HEK293T (cell line): ENCODE measurements around the gene CD8B2.

ENCODE experiments used
- ARNT ChIP-seq: fragments of 450-650 bp; IDR thresholded peaks from 2 replicates; pipeline ENCODE4 v1.6.1; 2017; ENCODE audit warnings: mild to moderate bottlenecking
- BHLHE40 ChIP-seq: fragments of 450-650 bp; IDR thresholded peaks from 2 replicates; pipeline ENCODE4 v1.6.1; 2016; ENCODE audit warnings: mild to moderate bottlenecking, moderate library complexity, borderline replicate concordance
- CTBP1 ChIP-seq: fragments of 450-650 bp; IDR thresholded peaks from 2 replicates; pipeline ENCODE4 v1.6.1; 2016; ENCODE audit warnings: borderline replicate concordance
- ELF4 ChIP-seq: fragments of 450-650 bp; IDR thresholded peaks from 2 replicates; pipeline ENCODE4 v1.6.1; 2017; ENCODE audit warnings: antibody characterized with exemption
- FOXA1 ChIP-seq: fragments of 450-650 bp; IDR thresholded peaks from 2 replicates; pipeline ENCODE4 v1.6.1; 2016; ENCODE audit warnings: mild to moderate bottlenecking
- FOXK2 ChIP-seq: fragments of 450-650 bp; IDR thresholded peaks from 2 replicates; pipeline ENCODE4 v1.6.1; 2016; ENCODE audit warnings: mild to moderate bottlenecking
- FOXM1 ChIP-seq: fragments of 450-650 bp; IDR thresholded peaks from 2 replicates; pipeline ENCODE4 v1.6.1; 2017; ENCODE audit warnings: mild to moderate bottlenecking, borderline replicate concordance
- LEF1 ChIP-seq: fragments of 450-650 bp; IDR thresholded peaks from 2 replicates; pipeline ENCODE4 v1.6.1; 2017; ENCODE audit warnings: mild to moderate bottlenecking, borderline replicate concordance
- PKNOX1 ChIP-seq: fragments of 450-650 bp; IDR thresholded peaks from 2 replicates; pipeline ENCODE4 v1.6.1; 2016
- SP1 ChIP-seq: fragments of 450-650 bp; IDR thresholded peaks from 2 replicates; pipeline ENCODE4 v1.6.1; 2017
- SUZ12 ChIP-seq: fragments of 450-650 bp; IDR thresholded peaks from 2 replicates; pipeline ENCODE4 v1.6.1; 2016; ENCODE audit warnings: mild to moderate bottlenecking
- TARDBP ChIP-seq: fragments of 450-650 bp; IDR thresholded peaks from 2 replicates; pipeline ENCODE4 v1.6.1; 2016
- ZNF384 ChIP-seq: fragments of 450-650 bp; IDR thresholded peaks from 2 replicates; pipeline ENCODE4 v1.6.1; 2016

GRCh38 chr2:106554411-106554810 lies 67.2 kb downstream of the CD8B2 start:
- TF ChIP-seq FOXA1 (no peak), ARNT (no peak), FOXK2 (no peak), SUZ12 (no peak), BHLHE40 (no peak), SP1 (no peak), ZNF384 (no peak), ELF4 (no peak), PKNOX1 (no peak), CTBP1 (no peak), TARDBP (no peak), LEF1 (no peak), FOXM1 (no peak)
